ENCODE results near the gene GALK2. TPM values are rescaled to one million over a fixed set of nuclear protein-coding genes. Genes with fewer than 3 reads are reported as not detected.

GALK2 gene
- total and polyA plus RNA-seq, 2 of the 8 experiments (the other 6 are each of a cell fraction or from before 2014, with no cell fraction given): 8.7 to 16.1 TPM

GRCh38 chr15:49278751-49279150 is 108.7 kb downstream of the GALK2 start:
- POLR2A ChIA-PET (ENCODE audit: partially characterized antibody): no interaction called here
- Histone ChIP-seq H3K23me2 (ENCODE audit: low read depth, low read length) (peaks cover 3% of the 10 kb centered on the region; the same call in 1 of the 2 replicates), H3K23ac (ENCODE audit: insufficient read length) (no peak overlapping the region), H3K18ac (ENCODE audit: extremely low read depth, low read length) (no peak overlapping the region), H3K27ac (ENCODE audit: low read depth, low read length) (no peak overlapping the region), H3K4me3 (ENCODE audit: extremely low read depth in 1 of 4, insufficient read depth in 2 of 4, low read depth in 3 of 4, low read length in 4 of 4) (no peak overlapping the region), H4K5ac (ENCODE audit: insufficient read length, low read depth, low read length) (no peak overlapping the region), H3K36me3 (ENCODE audit: control insufficient read depth in 2 of 4, insufficient read depth in 4 of 4, low read length in 3 of 4) (peaks cover 0 to 2% (median 0%) of the 10 kb centered on the region in 4 experiments; a peak in 1 of 8 replicates), H3K14ac (ENCODE audit: insufficient read length) (no peak overlapping the region), H3K4ac (replicated peaks; ENCODE audit: insufficient read length, low read depth, low read length) (no peak overlapping the region), H2AK5ac (ENCODE audit: low read depth, low read length) (no peak overlapping the region), H3K79me2 (ENCODE audit: control insufficient read depth in 1 of 2, insufficient read depth in 2 of 2, low read length in 2 of 2) (no peaks in the 10 kb centered on the region), H3K4me1 (replicated peaks in 1 of 4; ENCODE audit: control insufficient read depth in 3 of 4, insufficient read depth in 4 of 4, low read length in 3 of 4) (peaks cover 0 to 2% (median 0%) of the 10 kb centered on the region in 4 experiments; a peak in 1 of 7 replicates), H3K9ac (replicated peaks in 1 of 4; ENCODE audit: extremely low read depth in 1 of 4, low read depth in 3 of 4, low read length in 3 of 4) (no peak overlapping the region), H2BK15ac (ENCODE audit: low read length) (no peak overlapping the region), H2BK120ac (replicated peaks; ENCODE audit: low read depth, low read length) (no peak overlapping the region), H3K4me2 (ENCODE audit: insufficient read depth in 1 of 2, low read depth in 2 of 2, low read length in 2 of 2) (no peak overlapping the region), H3K9me3 (ENCODE audit: insufficient read depth in 2 of 2, low read depth in 1 of 2, low read length in 1 of 2) (no peaks in the 10 kb centered on the region), H4K91ac (replicated peaks; ENCODE audit: insufficient read length, low read length) (no peak overlapping the region), H4K20me1 (replicated peaks in 1 of 2; ENCODE audit: control insufficient read depth in 1 of 2, insufficient read depth in 2 of 2, low read length in 2 of 2) (no peaks in the 10 kb centered on the region), H2BK12ac (ENCODE audit: low read depth, low read length) (no peak overlapping the region), H4K8ac (ENCODE audit: extremely low read depth, insufficient read depth, low read length) (no peak overlapping the region), H2AFZ (ENCODE audit: low read length) (no peak overlapping the region), H2BK20ac (ENCODE audit: low read length) (no peak overlapping the region), H2BK5ac (ENCODE audit: low read depth, low read length) (no peak overlapping the region), H3K27me3 (replicated peaks in 1 of 4; ENCODE audit: control insufficient read depth in 3 of 4, extremely low read depth in 1 of 4, insufficient read depth in 3 of 4, low read length in 3 of 4) (no peaks in the 10 kb centered on the region), H3K56ac (replicated peaks; ENCODE audit: insufficient read length, low read depth, low read length) (no peak overlapping the region), H3K79me1 (ENCODE audit: low read depth, low read length) (no peaks in the 10 kb centered on the region)
- CTCF ChIA-PET (ENCODE audit: partially characterized antibody): no interaction called here
- TF ChIP-seq GABPA (IDR thresholded peaks at IDR 0.05; ENCODE audit: borderline replicate concordance, insufficient read depth, low read length) (no peak), ATF3 (IDR thresholded peaks at IDR 0.05; ENCODE audit: insufficient read depth, low read depth, low read length) (no peak), JUND (IDR thresholded peaks at IDR 0.05; ENCODE audit: low read length) (no peak), SIRT6 (IDR thresholded peaks at IDR 0.05; ENCODE audit: low read length) (no peak), FOSL1 (IDR thresholded peaks at IDR 0.05; ENCODE audit: insufficient read depth, low read depth, low read length) (no peak), CBX8 (IDR thresholded peaks at IDR 0.05; ENCODE audit: borderline replicate concordance, low read depth, low read length) (no peak), RXRA (IDR thresholded peaks at IDR 0.05; ENCODE audit: insufficient read depth, low read depth, low read length) (no peak)
- WGBS, 2 experiments (ENCODE audit: extremely low coverage in 1 of 2, insufficient coverage in 1 of 2, insufficient read length in 1 of 2, insufficient replicate concordance in 2 of 2, low coverage in 1 of 2, low lambda C conversion rate in 2 of 2, missing lambda C conversion rate in 1 of 2): 93% methylated on average over 5 of the region's 5 CpGs; no CpG with 5 or more reads in 1 of the 2 experiments
- DNase-seq (ENCODE audit: low read depth in 1 of 2, low spot score in 2 of 2) (no peak), FAIRE-seq (no peak)

Measured in H1 (cell line).